Measurements from ENCODE around the gene USP36. TPM values are rescaled to one million over a fixed set of nuclear protein-coding genes. Genes with fewer than 3 reads are reported as not detected.

Gene USP36
- total and polyA plus RNA-seq, 9 of the 15 experiments (the other 6 are each of a cell fraction or from before 2014, with no cell fraction given), result 6.4 to 72.8 (median 22.5) TPM

DNA sequence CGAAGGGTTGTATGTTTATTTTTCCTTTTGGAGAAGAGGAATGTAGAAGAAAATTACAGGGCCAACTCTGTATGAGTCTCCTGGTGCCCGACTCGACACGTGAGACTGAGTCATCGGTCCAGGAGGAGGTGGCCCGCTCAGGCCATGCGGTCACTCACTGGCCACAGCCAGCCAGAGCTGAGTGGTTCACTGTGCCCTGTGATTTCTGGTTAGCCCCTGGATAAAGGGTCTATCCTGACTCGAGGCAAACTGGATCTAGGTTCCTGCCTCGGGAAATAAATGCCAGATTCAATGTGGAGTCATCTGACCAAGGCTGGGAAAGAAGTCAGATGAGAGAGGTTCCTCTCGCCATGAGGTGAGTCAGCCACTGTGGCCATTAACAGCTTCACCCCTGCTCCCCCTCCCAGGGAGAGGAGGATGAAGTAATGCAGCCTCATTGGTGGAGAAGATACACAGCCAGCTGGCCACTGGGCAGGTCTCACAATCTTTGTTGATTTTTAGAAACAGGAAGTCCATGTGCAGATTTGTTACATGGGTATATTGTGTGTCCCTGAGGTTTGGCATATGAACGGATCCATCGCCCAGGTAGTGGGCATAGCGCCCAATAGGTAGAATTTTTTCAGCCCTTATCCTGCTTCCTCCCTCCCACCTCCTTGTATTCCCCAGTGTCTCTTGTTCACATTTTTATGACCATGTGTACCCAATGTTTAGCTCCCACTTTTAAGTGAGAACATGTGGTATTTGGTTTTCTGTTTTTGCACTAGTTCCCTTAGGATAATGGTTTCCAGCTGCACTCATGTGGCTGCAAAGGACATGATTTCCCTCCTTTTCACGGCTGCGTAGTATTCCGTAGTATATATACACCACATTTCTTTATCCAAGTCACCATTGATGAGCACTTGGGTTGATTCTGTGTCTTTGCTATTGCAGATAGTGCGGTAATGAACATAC, 21.7 kb upstream of the USP36 start (continued):
- TF ChIP-seq, protein P1, sequence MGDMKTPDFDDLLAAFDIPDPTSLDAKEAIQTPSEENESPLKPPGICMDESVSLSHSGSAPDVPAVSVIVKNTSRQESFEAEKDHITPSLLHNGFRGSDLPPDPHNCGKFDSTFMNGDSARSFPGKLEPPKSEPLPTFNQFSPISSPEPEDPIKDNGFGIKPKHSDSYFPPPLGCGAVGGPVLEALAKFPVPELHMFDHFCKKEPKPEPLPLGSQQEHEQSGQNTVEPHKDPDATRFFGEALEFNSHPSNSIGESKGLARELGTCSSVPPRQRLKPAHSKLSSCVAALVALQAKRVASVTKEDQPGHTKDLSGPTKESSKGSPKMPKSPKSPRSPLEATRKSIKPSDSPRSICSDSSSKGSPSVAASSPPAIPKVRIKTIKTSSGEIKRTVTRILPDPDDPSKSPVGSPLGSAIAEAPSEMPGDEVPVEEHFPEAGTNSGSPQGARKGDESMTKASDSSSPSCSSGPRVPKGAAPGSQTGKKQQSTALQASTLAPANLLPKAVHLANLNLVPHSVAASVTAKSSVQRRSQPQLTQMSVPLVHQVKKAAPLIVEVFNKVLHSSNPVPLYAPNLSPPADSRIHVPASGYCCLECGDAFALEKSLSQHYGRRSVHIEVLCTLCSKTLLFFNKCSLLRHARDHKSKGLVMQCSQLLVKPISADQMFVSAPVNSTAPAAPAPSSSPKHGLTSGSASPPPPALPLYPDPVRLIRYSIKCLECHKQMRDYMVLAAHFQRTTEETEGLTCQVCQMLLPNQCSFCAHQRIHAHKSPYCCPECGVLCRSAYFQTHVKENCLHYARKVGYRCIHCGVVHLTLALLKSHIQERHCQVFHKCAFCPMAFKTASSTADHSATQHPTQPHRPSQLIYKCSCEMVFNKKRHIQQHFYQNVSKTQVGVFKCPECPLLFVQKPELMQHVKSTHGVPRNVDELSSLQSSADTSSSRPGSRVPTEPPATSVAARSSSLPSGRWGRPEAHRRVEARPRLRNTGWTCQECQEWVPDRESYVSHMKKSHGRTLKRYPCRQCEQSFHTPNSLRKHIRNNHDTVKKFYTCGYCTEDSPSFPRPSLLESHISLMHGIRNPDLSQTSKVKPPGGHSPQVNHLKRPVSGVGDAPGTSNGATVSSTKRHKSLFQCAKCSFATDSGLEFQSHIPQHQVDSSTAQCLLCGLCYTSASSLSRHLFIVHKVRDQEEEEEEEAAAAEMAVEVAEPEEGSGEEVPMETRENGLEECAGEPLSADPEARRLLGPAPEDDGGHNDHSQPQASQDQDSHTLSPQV (IDR thresholded peaks at IDR 0.05), result peak; percentile 91
- TF ChIP-seq BCOR (IDR thresholded peaks at IDR 0.05), result peak; percentile 89
- TF ChIP-seq KLF1 (tag; IDR thresholded peaks at IDR 0.05), result no peak
- peak in 2 of 3 experiments; percentile 34 to 83 for TF ChIP-seq YY1 (IDR thresholded peaks at IDR 0.05; ENCODE audit: borderline replicate concordance in 1 of 3, control insufficient read depth in 1 of 3, extremely low read depth in 1 of 3, insufficient read depth in 3 of 3, insufficient read length in 1 of 3, insufficient replicate concordance in 2 of 3, low read depth in 1 of 3, low read length in 2 of 3)
- peak; percentile 47; the same call in 1 of the 2 replicates for TF ChIP-seq ETV5 (CRISPR knock-in tag; IDR thresholded peaks at IDR 0.05; ENCODE audit: low read depth)
- TF ChIP-seq L3MBTL2 (IDR thresholded peaks at IDR 0.05), result peak; percentile 98
- TF ChIP-seq MEF2A (IDR thresholded peaks at IDR 0.05; ENCODE audit: control insufficient read depth, low read depth, low read length), result no peak
- peak; percentile 45; the same call in 1 of the 2 replicates for TF ChIP-seq ZNF41 (CRISPR knock-in tag; conservative IDR thresholded peaks at IDR 0.05)
- TF ChIP-seq, protein P2, sequence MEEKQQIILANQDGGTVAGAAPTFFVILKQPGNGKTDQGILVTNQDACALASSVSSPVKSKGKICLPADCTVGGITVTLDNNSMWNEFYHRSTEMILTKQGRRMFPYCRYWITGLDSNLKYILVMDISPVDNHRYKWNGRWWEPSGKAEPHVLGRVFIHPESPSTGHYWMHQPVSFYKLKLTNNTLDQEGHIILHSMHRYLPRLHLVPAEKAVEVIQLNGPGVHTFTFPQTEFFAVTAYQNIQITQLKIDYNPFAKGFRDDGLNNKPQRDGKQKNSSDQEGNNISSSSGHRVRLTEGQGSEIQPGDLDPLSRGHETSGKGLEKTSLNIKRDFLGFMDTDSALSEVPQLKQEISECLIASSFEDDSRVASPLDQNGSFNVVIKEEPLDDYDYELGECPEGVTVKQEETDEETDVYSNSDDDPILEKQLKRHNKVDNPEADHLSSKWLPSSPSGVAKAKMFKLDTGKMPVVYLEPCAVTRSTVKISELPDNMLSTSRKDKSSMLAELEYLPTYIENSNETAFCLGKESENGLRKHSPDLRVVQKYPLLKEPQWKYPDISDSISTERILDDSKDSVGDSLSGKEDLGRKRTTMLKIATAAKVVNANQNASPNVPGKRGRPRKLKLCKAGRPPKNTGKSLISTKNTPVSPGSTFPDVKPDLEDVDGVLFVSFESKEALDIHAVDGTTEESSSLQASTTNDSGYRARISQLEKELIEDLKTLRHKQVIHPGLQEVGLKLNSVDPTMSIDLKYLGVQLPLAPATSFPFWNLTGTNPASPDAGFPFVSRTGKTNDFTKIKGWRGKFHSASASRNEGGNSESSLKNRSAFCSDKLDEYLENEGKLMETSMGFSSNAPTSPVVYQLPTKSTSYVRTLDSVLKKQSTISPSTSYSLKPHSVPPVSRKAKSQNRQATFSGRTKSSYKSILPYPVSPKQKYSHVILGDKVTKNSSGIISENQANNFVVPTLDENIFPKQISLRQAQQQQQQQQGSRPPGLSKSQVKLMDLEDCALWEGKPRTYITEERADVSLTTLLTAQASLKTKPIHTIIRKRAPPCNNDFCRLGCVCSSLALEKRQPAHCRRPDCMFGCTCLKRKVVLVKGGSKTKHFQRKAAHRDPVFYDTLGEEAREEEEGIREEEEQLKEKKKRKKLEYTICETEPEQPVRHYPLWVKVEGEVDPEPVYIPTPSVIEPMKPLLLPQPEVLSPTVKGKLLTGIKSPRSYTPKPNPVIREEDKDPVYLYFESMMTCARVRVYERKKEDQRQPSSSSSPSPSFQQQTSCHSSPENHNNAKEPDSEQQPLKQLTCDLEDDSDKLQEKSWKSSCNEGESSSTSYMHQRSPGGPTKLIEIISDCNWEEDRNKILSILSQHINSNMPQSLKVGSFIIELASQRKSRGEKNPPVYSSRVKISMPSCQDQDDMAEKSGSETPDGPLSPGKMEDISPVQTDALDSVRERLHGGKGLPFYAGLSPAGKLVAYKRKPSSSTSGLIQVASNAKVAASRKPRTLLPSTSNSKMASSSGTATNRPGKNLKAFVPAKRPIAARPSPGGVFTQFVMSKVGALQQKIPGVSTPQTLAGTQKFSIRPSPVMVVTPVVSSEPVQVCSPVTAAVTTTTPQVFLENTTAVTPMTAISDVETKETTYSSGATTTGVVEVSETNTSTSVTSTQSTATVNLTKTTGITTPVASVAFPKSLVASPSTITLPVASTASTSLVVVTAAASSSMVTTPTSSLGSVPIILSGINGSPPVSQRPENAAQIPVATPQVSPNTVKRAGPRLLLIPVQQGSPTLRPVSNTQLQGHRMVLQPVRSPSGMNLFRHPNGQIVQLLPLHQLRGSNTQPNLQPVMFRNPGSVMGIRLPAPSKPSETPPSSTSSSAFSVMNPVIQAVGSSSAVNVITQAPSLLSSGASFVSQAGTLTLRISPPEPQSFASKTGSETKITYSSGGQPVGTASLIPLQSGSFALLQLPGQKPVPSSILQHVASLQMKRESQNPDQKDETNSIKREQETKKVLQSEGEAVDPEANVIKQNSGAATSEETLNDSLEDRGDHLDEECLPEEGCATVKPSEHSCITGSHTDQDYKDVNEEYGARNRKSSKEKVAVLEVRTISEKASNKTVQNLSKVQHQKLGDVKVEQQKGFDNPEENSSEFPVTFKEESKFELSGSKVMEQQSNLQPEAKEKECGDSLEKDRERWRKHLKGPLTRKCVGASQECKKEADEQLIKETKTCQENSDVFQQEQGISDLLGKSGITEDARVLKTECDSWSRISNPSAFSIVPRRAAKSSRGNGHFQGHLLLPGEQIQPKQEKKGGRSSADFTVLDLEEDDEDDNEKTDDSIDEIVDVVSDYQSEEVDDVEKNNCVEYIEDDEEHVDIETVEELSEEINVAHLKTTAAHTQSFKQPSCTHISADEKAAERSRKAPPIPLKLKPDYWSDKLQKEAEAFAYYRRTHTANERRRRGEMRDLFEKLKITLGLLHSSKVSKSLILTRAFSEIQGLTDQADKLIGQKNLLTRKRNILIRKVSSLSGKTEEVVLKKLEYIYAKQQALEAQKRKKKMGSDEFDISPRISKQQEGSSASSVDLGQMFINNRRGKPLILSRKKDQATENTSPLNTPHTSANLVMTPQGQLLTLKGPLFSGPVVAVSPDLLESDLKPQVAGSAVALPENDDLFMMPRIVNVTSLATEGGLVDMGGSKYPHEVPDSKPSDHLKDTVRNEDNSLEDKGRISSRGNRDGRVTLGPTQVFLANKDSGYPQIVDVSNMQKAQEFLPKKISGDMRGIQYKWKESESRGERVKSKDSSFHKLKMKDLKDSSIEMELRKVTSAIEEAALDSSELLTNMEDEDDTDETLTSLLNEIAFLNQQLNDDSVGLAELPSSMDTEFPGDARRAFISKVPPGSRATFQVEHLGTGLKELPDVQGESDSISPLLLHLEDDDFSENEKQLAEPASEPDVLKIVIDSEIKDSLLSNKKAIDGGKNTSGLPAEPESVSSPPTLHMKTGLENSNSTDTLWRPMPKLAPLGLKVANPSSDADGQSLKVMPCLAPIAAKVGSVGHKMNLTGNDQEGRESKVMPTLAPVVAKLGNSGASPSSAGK (IDR thresholded peaks at IDR 0.05), result peak; percentile 94
- peak; percentile 18; the same call in 1 of the 2 replicates for TF ChIP-seq MTA1 (IDR thresholded peaks at IDR 0.05; ENCODE audit: borderline replicate concordance)

Data from K562 (cell line).